MM.1S (cell line): ENCODE data around the gene GALNT9.

Experiments
- DNase-seq: peaks from one replicate; pipeline ENCODE4 v3.0.0-alpha.2; 2015
- H2AFZ ChIP-seq: fragments of 300-600 bp; sonication (generic); 2 replicates; pipeline ENCODE4 v1.6.0; 2016; ENCODE audit warnings: antibody characterized with exemption, low read length
- H3F3A ChIP-seq: fragments of 300-600 bp; sonication (generic); 2 replicates; pipeline ENCODE4 v1.6.1; 2016; ENCODE audit warnings: mild to moderate bottlenecking, antibody characterized with exemption, low read length, moderate library complexity, mixed read lengths; ENCODE audit not compliant: insufficient read depth
- H3K27ac ChIP-seq: fragments of 300-600 bp; sonication (generic); 2 replicates; pipeline ENCODE4 v1.5.1; 2016; ENCODE audit warnings: mild to moderate bottlenecking, low read length
- H3K27me3 ChIP-seq: fragments of 300-600 bp; sonication (generic); replicated peaks from 2 replicates; pipeline ENCODE4 v1.6.0; 2016; ENCODE audit warnings: low read length; ENCODE audit not compliant: insufficient read depth
- H3K36me3 ChIP-seq: fragments of 300-600 bp; sonication (generic); replicated peaks from 2 replicates; pipeline ENCODE4 v1.6.1; 2016; ENCODE audit warnings: mild to moderate bottlenecking, low read length, mixed read lengths; ENCODE audit not compliant: insufficient read depth
- H3K4me1 ChIP-seq: fragments of 300-600 bp; sonication (generic); 2 replicates; pipeline ENCODE4 v1.6.1; 2016; ENCODE audit warnings: low read length, mixed read lengths
- H3K4me2 ChIP-seq: fragments of 300-600 bp; sonication (generic); 2 replicates; pipeline ENCODE4 v1.6.0; 2016; ENCODE audit warnings: low read depth, low read length
- H3K4me3 ChIP-seq: fragments of 300-600 bp; sonication (generic); 2 replicates; pipeline ENCODE4 v1.5.1; 2016; ENCODE audit warnings: low read length, mixed read lengths
- H3K79me2 ChIP-seq: fragments of 300-600 bp; sonication (generic); 2 replicates; pipeline ENCODE4 v1.6.1; 2016; ENCODE audit warnings: mixed run types, low read length, mixed read lengths
- H3K9ac ChIP-seq: fragments of 300-600 bp; sonication (generic); 2 replicates; pipeline ENCODE4 v1.6.1; 2016; ENCODE audit warnings: low read length, mixed read lengths
- H3K9me2 ChIP-seq: fragments of 300-600 bp; sonication (generic); replicated peaks from 2 replicates; pipeline ENCODE4 v1.6.1; 2016; ENCODE audit warnings: mild to moderate bottlenecking, low read length, mixed read lengths; ENCODE audit not compliant: insufficient read depth
- H3K9me3 ChIP-seq: fragments of 300-600 bp; sonication (generic); replicated peaks from 2 replicates; pipeline ENCODE4 v1.6.1; 2016; ENCODE audit warnings: mild to moderate bottlenecking, low read length, mixed read lengths; ENCODE audit not compliant: insufficient read depth
- H4K20me1 ChIP-seq: fragments of 300-600 bp; sonication (generic); 2 replicates; pipeline ENCODE4 v1.6.1; 2016; ENCODE audit warnings: mild to moderate bottlenecking, low read length, moderate library complexity, mixed read lengths; ENCODE audit not compliant: insufficient read depth
- EZH2 ChIP-seq: fragments of 300-600 bp; sonication (generic); optimal IDR thresholded peaks from 2 replicates; pipeline ENCODE3; 2017; ENCODE audit warnings: low read depth, mild to moderate bottlenecking, antibody characterized with exemption, low read length, mixed read lengths
- EZH2phosphoT487 ChIP-seq: fragments of 300-600 bp; sonication (generic); IDR thresholded peaks from 2 replicates; pipeline ENCODE4 v1.6.1; 2018; ENCODE audit warnings: antibody characterized with exemption, low read length
- TF ChIP-seq, protein P1 (sequence below): fragments of 300-600 bp; sonication (generic); IDR thresholded peaks from 2 replicates; pipeline ENCODE4 v1.5.1; 2016; ENCODE audit warnings: antibody characterized with exemption, low read length, mixed read lengths

GALNT9 gene

DNA sequence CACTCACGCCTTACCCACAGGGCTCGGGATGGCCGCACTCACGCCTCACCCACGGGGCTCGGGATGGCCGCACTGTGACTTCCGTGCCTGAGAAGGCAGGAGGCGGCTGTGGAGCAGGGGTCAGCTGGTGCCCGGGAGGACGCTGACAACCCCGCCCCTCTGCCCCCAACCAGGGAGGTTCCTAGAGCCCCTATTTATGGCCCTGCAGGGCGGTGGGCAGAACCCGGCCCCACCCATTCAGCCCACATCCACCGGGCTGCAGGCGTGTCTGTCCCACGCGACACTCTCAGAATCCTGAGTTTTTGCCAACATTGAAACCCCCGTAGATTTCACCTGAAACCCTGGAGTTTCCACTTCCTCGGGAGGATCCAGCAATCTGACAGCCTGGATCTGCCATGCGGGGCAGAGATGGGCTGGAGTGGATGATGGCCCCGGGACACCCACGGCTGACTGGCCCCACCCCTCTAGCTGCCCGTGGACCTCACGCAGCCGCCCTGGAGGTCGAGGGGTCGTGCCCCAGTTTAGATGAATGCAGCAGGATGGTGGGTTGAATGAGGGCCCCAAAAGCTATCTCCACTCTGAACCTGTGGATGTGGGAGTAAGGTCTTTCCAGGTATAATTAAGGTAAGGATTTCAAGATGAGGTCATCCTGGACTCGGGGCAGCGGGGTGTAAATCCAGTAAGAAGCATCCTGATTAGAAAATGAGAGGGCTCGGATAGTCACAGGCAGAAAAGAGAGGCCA, 20.4 kb downstream of the GALNT9 start:
- no peaks in the 10 kb centered on the region for H3K9me3 ChIP-seq
- no peak for DNase-seq
- TF ChIP-seq EZH2phosphoT487 (no peak), EZH2 (no peak)
- TF ChIP-seq, protein P1, sequence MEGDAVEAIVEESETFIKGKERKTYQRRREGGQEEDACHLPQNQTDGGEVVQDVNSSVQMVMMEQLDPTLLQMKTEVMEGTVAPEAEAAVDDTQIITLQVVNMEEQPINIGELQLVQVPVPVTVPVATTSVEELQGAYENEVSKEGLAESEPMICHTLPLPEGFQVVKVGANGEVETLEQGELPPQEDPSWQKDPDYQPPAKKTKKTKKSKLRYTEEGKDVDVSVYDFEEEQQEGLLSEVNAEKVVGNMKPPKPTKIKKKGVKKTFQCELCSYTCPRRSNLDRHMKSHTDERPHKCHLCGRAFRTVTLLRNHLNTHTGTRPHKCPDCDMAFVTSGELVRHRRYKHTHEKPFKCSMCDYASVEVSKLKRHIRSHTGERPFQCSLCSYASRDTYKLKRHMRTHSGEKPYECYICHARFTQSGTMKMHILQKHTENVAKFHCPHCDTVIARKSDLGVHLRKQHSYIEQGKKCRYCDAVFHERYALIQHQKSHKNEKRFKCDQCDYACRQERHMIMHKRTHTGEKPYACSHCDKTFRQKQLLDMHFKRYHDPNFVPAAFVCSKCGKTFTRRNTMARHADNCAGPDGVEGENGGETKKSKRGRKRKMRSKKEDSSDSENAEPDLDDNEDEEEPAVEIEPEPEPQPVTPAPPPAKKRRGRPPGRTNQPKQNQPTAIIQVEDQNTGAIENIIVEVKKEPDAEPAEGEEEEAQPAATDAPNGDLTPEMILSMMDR = no peak
- H3K9ac ChIP-seq = no peak overlapping the region
- no peaks in the 10 kb centered on the region for H3K9me2 ChIP-seq
- no peaks in the 10 kb centered on the region for H4K20me1 ChIP-seq
- H3K27me3 ChIP-seq = peaks cover 3% of the 10 kb centered on the region; the same call in 1 of the 2 replicates
- H3K4me2 ChIP-seq = no peak overlapping the region
- no peaks in the 10 kb centered on the region for H3K79me2 ChIP-seq
- no peaks in the 10 kb centered on the region for H3F3A ChIP-seq
- H3K36me3 ChIP-seq = no peaks in the 10 kb centered on the region
- H2AFZ ChIP-seq = no peak overlapping the region
- H3K4me1 ChIP-seq = no peaks in the 10 kb centered on the region
- no peak overlapping the region for H3K4me3 ChIP-seq
- H3K27ac ChIP-seq = no peak overlapping the region

- H3K27ac ChIP-seq = no peak overlapping the region
- DNase-seq = no peak
- H3K4me1 ChIP-seq = no peaks in the 10 kb centered on the region
- no peaks in the 10 kb centered on the region for H3K79me2 ChIP-seq
- H3K4me3 ChIP-seq = no peak overlapping the region
- TF ChIP-seq EZH2 = no peak
- no peak for TF ChIP-seq EZH2phosphoT487
- TF ChIP-seq, protein P1 = no peak
- H3K27me3 ChIP-seq = peaks cover 3% of the 10 kb centered on the region; the same call in 1 of the 2 replicates
- no peak overlapping the region for H3K4me2 ChIP-seq
- H4K20me1 ChIP-seq = no peaks in the 10 kb centered on the region
- H3K9ac ChIP-seq = no peak overlapping the region
- H2AFZ ChIP-seq = no peak overlapping the region
- H3K9me3 ChIP-seq = no peaks in the 10 kb centered on the region
- H3K9me2 ChIP-seq = no peaks in the 10 kb centered on the region
- no peaks in the 10 kb centered on the region for H3F3A ChIP-seq
- no peaks in the 10 kb centered on the region for H3K36me3 ChIP-seq
Observed at GRCh38 chr12:132307976-132308852, 21.2 kb downstream of the GALNT9 start.

DNA sequence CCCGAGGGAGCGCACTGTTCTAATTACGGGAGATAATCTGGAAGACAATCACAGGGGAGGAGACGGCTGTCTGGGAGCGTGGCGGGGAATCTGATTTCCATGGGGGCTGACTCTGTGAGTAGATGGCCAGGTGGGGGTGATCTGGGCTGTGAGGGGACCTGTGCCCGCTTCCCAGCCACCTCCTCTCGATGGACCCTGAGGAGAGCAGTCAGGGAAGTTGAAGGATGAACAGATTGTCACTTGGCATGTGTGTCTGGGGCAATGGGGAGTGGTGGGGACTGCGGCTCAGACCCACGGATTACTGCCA, 22.6 kb downstream of the GALNT9 start:
- no peaks in the 10 kb centered on the region for H3K79me2 ChIP-seq
- no peak overlapping the region for H3K9ac ChIP-seq
- TF ChIP-seq, protein P1 = no peak
- TF ChIP-seq EZH2phosphoT487 (no peak), EZH2 (no peak)
- H2AFZ ChIP-seq = no peak overlapping the region
- no peaks in the 10 kb centered on the region for H3K9me2 ChIP-seq
- no peak overlapping the region for H3K4me3 ChIP-seq
- H3K4me2 ChIP-seq = no peak overlapping the region
- no peaks in the 10 kb centered on the region for H3K9me3 ChIP-seq
- no peaks in the 10 kb centered on the region for H4K20me1 ChIP-seq
- no peak overlapping the region for H3K27ac ChIP-seq
- H3F3A ChIP-seq = no peaks in the 10 kb centered on the region
- no peak for DNase-seq
- H3K4me1 ChIP-seq = no peaks in the 10 kb centered on the region
- peaks cover 2% of the 10 kb centered on the region; the same call in 1 of the 2 replicates for H3K27me3 ChIP-seq
- H3K36me3 ChIP-seq = no peaks in the 10 kb centered on the region
